SH-SY5Y (cell line): ENCODE measurements around the gene PTX3.

ENCODE experiments used
- GATA2 ChIP-seq: IDR thresholded peaks from 2 replicates; pipeline ENCODE4 v1.6.1; 2011; ENCODE audit warnings: mild to moderate bottlenecking, low read depth, low read length
- GATA3 ChIP-seq: IDR thresholded peaks from 2 replicates; pipeline ENCODE4 v1.6.1; 2011; ENCODE audit warnings: low read depth, mild to moderate bottlenecking, low read length, moderate library complexity

- TF ChIP-seq GATA2 (no peak), GATA3 (no peak)
Measured at GRCh38 chr3:157453824-157454223, 17.2 kb downstream of the PTX3 start.
